Lower lobe of right lung (tissue), 2 donors: Measurements from ENCODE around the gene HELQ. TPM values are rescaled to one million over a fixed set of nuclear protein-coding genes. Genes with fewer than 3 reads are reported as not detected.

Source experiments
- ATAC-seq, 2 donors: fragments of 200-7000 bp; cut with Tn5 transposase; one replicate each; pipeline ENCODE4 v1.9.1; 2020 to 2022; ENCODE audit warnings: mild to moderate bottlenecking in 2 of 2, moderate library complexity in 2 of 2
- DNase-seq: peaks from one replicate; pipeline ENCODE4 v3.0.0-alpha.2; 2020
- H3K27ac ChIP-seq: fragments of 200-600 bp; one replicate; pipeline ENCODE4 v1.8.0; 2022
- H3K27me3 ChIP-seq: fragments of 200-600 bp; one replicate; pipeline ENCODE4 v1.8.0; 2022; ENCODE audit warnings: low read depth
- H3K36me3 ChIP-seq: fragments of 200-600 bp; one replicate; pipeline ENCODE4 v1.8.0; 2022; ENCODE audit warnings: mild to moderate bottlenecking
- H3K4me1 ChIP-seq: fragments of 200-600 bp; one replicate; pipeline ENCODE4 v1.8.0; 2022
- H3K4me3 ChIP-seq: fragments of 200-600 bp; one replicate; pipeline ENCODE4 v1.8.0; 2022; ENCODE audit warnings: mild to moderate bottlenecking
- H3K9me3 ChIP-seq: fragments of 200-600 bp; one replicate; pipeline ENCODE4 v1.8.0; 2022
- CTCF ChIP-seq: fragments of 200-600 bp; IDR thresholded peaks from one replicate; pipeline ENCODE4 v1.8.0; 2022; ENCODE audit warnings: antibody characterized with exemption, mild to moderate bottlenecking
- intact Hi-C: fragments of 100-400 bp; cut with DNase I; formaldehyde crosslinking; loops from one replicate; pipeline ENCODE4 v1.11.0; 2022
- total RNA-seq: library from RNA; stranded (reverse); fragmentation: NEBNext Ultra II Directional; extraction: Animal tissue kit (Norgen Biotek cat#: 25700); gene quantifications from one replicate; pipeline ENCODE4 v1.2.1, GENCODE V29; 2021
- donor health status: DM: no; HTN: yes; CAD: no; lungs with severe emphysema.

The HELQ gene
- total RNA-seq, 1 donor from 2014 or later, result 18.8 TPM

- H3K27ac ChIP-seq, result no peak overlapping the region
- TF ChIP-seq CTCF, result no peak
- no peaks in the 10 kb centered on the region for H3K4me1 ChIP-seq
- DNase-seq (no peak), ATAC-seq (no peak)
- intact Hi-C loops, result no loop called here
- H3K36me3 ChIP-seq, result no peaks in the 10 kb centered on the region
- no peak overlapping the region for H3K4me3 ChIP-seq
- no peaks in the 10 kb centered on the region for H3K27me3 ChIP-seq
- H3K9me3 ChIP-seq, result no peaks in the 10 kb centered on the region
These were observed 63.1 kb downstream of the HELQ start for GRCh38 chr4:83392562-83392961.

GRCh38 chr4:83390944-83391343 lies 64.7 kb downstream of the HELQ start:
- H3K27me3 ChIP-seq, result no peaks in the 10 kb centered on the region
- intact Hi-C loops, result no loop called here
- no peak overlapping the region for H3K27ac ChIP-seq
- no peak for DNase-seq
- H3K4me1 ChIP-seq, result no peaks in the 10 kb centered on the region
- no peak overlapping the region for H3K4me3 ChIP-seq
- ATAC-seq, result no peak
- no peaks in the 10 kb centered on the region for H3K9me3 ChIP-seq
- TF ChIP-seq CTCF, result no peak
- H3K36me3 ChIP-seq, result no peaks in the 10 kb centered on the region

GRCh38 chr4:83389756-83390505 lies 65.7 kb downstream of the HELQ start:
- TF ChIP-seq CTCF, result no peak
- Histone ChIP-seq H3K4me3 (no peak overlapping the region), H3K9me3 (no peaks in the 10 kb centered on the region), H3K36me3 (no peaks in the 10 kb centered on the region), H3K27ac (no peak overlapping the region), H3K27me3 (no peaks in the 10 kb centered on the region), H3K4me1 (no peaks in the 10 kb centered on the region)
- ATAC-seq (no peak), DNase-seq (no peak)
- intact Hi-C loops, result no loop called here

- no peak for TF ChIP-seq CTCF
- Histone ChIP-seq H3K36me3 (no peaks in the 10 kb centered on the region), H3K4me3 (no peak overlapping the region), H3K4me1 (no peaks in the 10 kb centered on the region), H3K27me3 (no peaks in the 10 kb centered on the region), H3K27ac (no peak overlapping the region), H3K9me3 (no peaks in the 10 kb centered on the region)
- DNase-seq (no peak), ATAC-seq (no peak)
- intact Hi-C loops, result no loop called here
These were observed 66.4 kb downstream of the HELQ start for GRCh38 chr4:83389037-83389720.

- Histone ChIP-seq H3K4me3 (no peak overlapping the region), H3K27me3 (no peaks in the 10 kb centered on the region), H3K9me3 (no peaks in the 10 kb centered on the region), H3K4me1 (no peaks in the 10 kb centered on the region), H3K36me3 (no peaks in the 10 kb centered on the region), H3K27ac (no peak overlapping the region)
- DNase-seq, result no peak
- intact Hi-C loops, result no loop called here
- no peak for TF ChIP-seq CTCF
- no peak for ATAC-seq
These were observed 67.3 kb downstream of the HELQ start for GRCh38 chr4:83388313-83388676.
